Spinal cord (tissue), 10 donors: ENCODE data around the gene PPP1R3A. TPM values are rescaled to one million over a fixed set of nuclear protein-coding genes. Genes with fewer than 3 reads are reported as not detected.

Source experiments
- DNase-seq, 6 donors: peaks; one replicate each; pipeline versions ENCODE4 v3.0.0 to v3.0.0-alpha.2; 2013 to 2015; ENCODE audit warnings: low spot score in 6 of 6, low read depth in 4 of 6
- H3K27ac ChIP-seq: one replicate; pipeline ENCODE4 v1.5.1; 2013; ENCODE audit warnings: low read depth, low read length, control low read depth
- H3K27me3 ChIP-seq: one replicate; pipeline ENCODE4 v1.6.1; 2013; ENCODE audit warnings: low read length; ENCODE audit not compliant: control insufficient read depth, insufficient read depth
- H3K36me3 ChIP-seq: one replicate; pipeline ENCODE4 v1.6.1; 2013; ENCODE audit warnings: low read length; ENCODE audit not compliant: control insufficient read depth, insufficient read depth
- H3K4me1 ChIP-seq: one replicate; pipeline ENCODE4 v1.6.1; 2013; ENCODE audit warnings: low read length; ENCODE audit not compliant: control insufficient read depth, insufficient read depth
- H3K4me3 ChIP-seq: one replicate; pipeline ENCODE4 v1.5.1; 2013; ENCODE audit warnings: low read depth, low read length, control low read depth
- H3K9me3 ChIP-seq: one replicate; pipeline ENCODE4 v1.6.1; 2013; ENCODE audit warnings: low read length; ENCODE audit not compliant: control insufficient read depth, insufficient read depth
- WGBS: methylation state at CpG from one replicate; pipeline ENCODE4 v1.1.5; 2013; ENCODE audit warnings: missing lambda C conversion rate; ENCODE audit not compliant: insufficient coverage; 5-methylcytosine and 5-hydroxymethylcytosine counted together
- long read RNA-seq, 4 donors: transcript quantifications; one replicate each; lab custom pipeline, GENCODE V29; 2026
- polyA plus RNA-seq, 2 donors: library from polyadenylated mRNA; unstranded; fragments of 120-200 nt; gene quantifications; one replicate each; pipeline ENCODE4 v1.2.1, GENCODE V29; 2013; ENCODE audit not compliant: insufficient read length in 2 of 2
- total RNA-seq, 2 donors: library from RNA; depleted of rRNA in 1 of 2; stranded (reverse); fragments of 120-200 nt in 1 of 2; fragments of >200 nt in 1 of 2; gene quantifications; one replicate each; pipeline versions ENCODE4 v1.2.3 to v1.2.4, GENCODE V29; 2013 to 2014
- donor health status: healthy.

Gene PPP1R3A, protein sequence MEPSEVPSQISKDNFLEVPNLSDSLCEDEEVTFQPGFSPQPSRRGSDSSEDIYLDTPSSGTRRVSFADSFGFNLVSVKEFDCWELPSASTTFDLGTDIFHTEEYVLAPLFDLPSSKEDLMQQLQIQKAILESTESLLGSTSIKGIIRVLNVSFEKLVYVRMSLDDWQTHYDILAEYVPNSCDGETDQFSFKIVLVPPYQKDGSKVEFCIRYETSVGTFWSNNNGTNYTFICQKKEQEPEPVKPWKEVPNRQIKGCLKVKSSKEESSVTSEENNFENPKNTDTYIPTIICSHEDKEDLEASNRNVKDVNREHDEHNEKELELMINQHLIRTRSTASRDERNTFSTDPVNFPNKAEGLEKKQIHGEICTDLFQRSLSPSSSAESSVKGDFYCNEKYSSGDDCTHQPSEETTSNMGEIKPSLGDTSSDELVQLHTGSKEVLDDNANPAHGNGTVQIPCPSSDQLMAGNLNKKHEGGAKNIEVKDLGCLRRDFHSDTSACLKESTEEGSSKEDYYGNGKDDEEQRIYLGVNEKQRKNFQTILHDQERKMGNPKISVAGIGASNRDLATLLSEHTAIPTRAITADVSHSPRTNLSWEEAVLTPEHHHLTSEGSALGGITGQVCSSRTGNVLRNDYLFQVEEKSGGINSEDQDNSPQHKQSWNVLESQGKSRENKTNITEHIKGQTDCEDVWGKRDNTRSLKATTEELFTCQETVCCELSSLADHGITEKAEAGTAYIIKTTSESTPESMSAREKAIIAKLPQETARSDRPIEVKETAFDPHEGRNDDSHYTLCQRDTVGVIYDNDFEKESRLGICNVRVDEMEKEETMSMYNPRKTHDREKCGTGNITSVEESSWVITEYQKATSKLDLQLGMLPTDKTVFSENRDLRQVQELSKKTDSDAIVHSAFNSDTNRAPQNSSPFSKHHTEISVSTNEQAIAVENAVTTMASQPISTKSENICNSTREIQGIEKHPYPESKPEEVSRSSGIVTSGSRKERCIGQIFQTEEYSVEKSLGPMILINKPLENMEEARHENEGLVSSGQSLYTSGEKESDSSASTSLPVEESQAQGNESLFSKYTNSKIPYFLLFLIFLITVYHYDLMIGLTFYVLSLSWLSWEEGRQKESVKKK
- total RNA-seq: under 1 TPM; 0.06 to 0.10 TPM
- not detected for polyA plus RNA-seq
- long read RNA-seq, donor 1: 0 reads
- long read RNA-seq, donor 2: 0 reads
- long read RNA-seq, donor 3: 0 reads
- long read RNA-seq, donor 4: 0 reads

- Histone ChIP-seq H3K4me3 (no peak within 1 kb of the TSS), H3K27ac (no peak within 1 kb of the TSS), H3K27me3 (no peaks in the 10 kb centered on the region), H3K4me1 (no peaks in the 10 kb centered on the region), H3K9me3 (no peaks in the 10 kb centered on the region), H3K36me3 (no peaks in the 10 kb centered on the region)
- DNase-seq: no peak
- WGBS: no CpG with 5 or more reads among the region's 2 CpGs
Measured at GRCh38 chr7:113918946-113919345, at the start of gene PPP1R3A. TSS of gene PPP1R3A (minus strand) at chr7:113919009. CDS start at chr7:113918996, 13 bp downstream.

- no peak overlapping the region for H3K27ac ChIP-seq
- no peaks in the 10 kb centered on the region for H3K4me1 ChIP-seq
- no peaks in the 10 kb centered on the region for H3K36me3 ChIP-seq
- H3K27me3 ChIP-seq: no peaks in the 10 kb centered on the region
- H3K9me3 ChIP-seq: peaks cover 4% of the 10 kb centered on the region
- DNase-seq: no peak
- WGBS: no CpG with 5 or more reads among the region's 2 CpGs
- H3K4me3 ChIP-seq: no peak overlapping the region
Measured at GRCh38 chr7:113963356-113963755, 44.5 kb upstream of the PPP1R3A start.

DNA sequence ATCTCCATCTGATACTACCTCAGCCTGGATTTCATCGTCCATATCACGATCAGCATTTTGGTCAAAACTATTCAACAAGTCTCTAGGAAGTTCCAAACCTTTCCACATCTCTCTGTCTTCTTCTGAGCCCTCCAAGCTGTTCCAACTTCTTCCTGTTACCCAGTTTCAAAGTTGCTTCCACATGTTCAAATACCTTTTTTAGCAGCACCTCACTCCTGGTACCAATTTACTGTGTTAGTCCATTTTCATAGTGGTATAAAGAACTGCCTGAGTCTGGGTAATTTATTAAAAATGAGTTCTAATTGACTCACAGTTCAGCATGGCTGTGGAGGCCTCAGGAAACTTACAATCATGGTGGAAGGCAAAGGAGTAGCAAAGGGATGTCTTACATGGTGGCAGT is 41.1 kb upstream of the PPP1R3A start:
- Histone ChIP-seq H3K27me3 (no peaks in the 10 kb centered on the region), H3K36me3 (no peaks in the 10 kb centered on the region), H3K4me3 (no peak overlapping the region), H3K9me3 (peaks cover 4% of the 10 kb centered on the region), H3K27ac (no peak overlapping the region), H3K4me1 (no peaks in the 10 kb centered on the region)
- DNase-seq: no peak
- 97% methylated on average over 2 of the region's 2 CpGs for WGBS

- Histone ChIP-seq H3K27ac (no peak overlapping the region), H3K9me3 (peaks cover 6% of the 10 kb centered on the region)
- WGBS: 92% methylated on average over 2 of the region's 2 CpGs
Measured at GRCh38 chr7:113955157-113955556, 36.3 kb upstream of the PPP1R3A start.

GRCh38 chr7:113953553-113953952 is 34.7 kb upstream of the PPP1R3A start:
- Histone ChIP-seq H3K4me1 (no peaks in the 10 kb centered on the region), H3K4me3 (no peak overlapping the region), H3K27me3 (no peaks in the 10 kb centered on the region), H3K9me3 (peaks cover 2% of the 10 kb centered on the region), H3K27ac (no peak overlapping the region), H3K36me3 (no peaks in the 10 kb centered on the region)
- DNase-seq: no peak
- WGBS: no CpG with 5 or more reads among the region's 2 CpGs

More at GRCh38 chr7:113955157-113955556, 36.3 kb upstream of the PPP1R3A start:
- no peaks in the 10 kb centered on the region for H3K27me3 ChIP-seq
- no peaks in the 10 kb centered on the region for H3K36me3 ChIP-seq
- DNase-seq: no peak
- H3K4me1 ChIP-seq: no peaks in the 10 kb centered on the region
- H3K4me3 ChIP-seq: no peak overlapping the region

GRCh38 chr7:113945018-113945938 is 26.5 kb upstream of the PPP1R3A start:
- Histone ChIP-seq H3K4me3 (no peak overlapping the region), H3K27me3 (no peaks in the 10 kb centered on the region), H3K4me1 (no peaks in the 10 kb centered on the region), H3K27ac (no peak overlapping the region), H3K36me3 (no peaks in the 10 kb centered on the region), H3K9me3 (no peaks in the 10 kb centered on the region)
- peak in 2 of 6 donors; percentile 22 to 47 for DNase-seq
- WGBS: 80% methylated on average over 3 of the region's 3 CpGs

DNA sequence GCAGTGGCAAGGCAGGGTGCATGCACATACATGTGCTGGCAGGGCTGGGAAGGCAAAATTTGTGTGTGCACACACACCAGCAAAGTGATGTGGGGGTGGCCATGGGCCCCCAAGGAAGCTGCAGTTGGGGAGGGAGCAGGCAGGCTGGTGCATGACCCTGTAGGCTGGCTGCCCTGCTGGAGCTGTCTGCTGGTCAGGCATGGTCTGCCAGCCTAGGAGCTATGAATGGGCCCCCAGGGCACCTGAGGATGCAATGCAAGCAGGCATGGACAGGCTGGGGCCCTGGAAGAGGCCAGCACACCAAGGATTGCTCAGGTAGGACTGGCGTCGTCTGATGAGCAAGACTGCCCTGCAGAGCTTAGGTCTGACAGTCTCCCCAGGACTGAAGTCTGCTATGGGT is 18.2 kb upstream of the PPP1R3A start:
- Histone ChIP-seq H3K4me3 (no peak overlapping the region), H3K36me3 (no peaks in the 10 kb centered on the region), H3K9me3 (no peaks in the 10 kb centered on the region), H3K27me3 (no peaks in the 10 kb centered on the region), H3K4me1 (no peaks in the 10 kb centered on the region), H3K27ac (no peak overlapping the region)
- 100% methylated on average over 2 of the region's 2 CpGs for WGBS
- no peak for DNase-seq

- WGBS: 77% methylated on average over 3 of the region's 3 CpGs
- no peak for DNase-seq
- no peaks in the 10 kb centered on the region for H3K4me1 ChIP-seq
- H3K9me3 ChIP-seq: peaks cover 2% of the 10 kb centered on the region
- H3K27ac ChIP-seq: no peak overlapping the region
- no peaks in the 10 kb centered on the region for H3K36me3 ChIP-seq
- H3K27me3 ChIP-seq: no peaks in the 10 kb centered on the region
- H3K4me3 ChIP-seq: no peak overlapping the region
Measured at GRCh38 chr7:113936535-113936934, 17.7 kb upstream of the PPP1R3A start.
